Trophoblast cell (in vitro differentiated cells and primary cell): ENCODE results near the gene DAD1.

ENCODE experiments used
- DNase-seq, 2 donors: peaks; one replicate each; pipeline ENCODE4 v3.0.0-alpha.2; 2016
- H2AFZ ChIP-seq: 2 replicates; pipeline ENCODE4 v1.6.1; 2013; ENCODE audit warnings: low read length, moderate library complexity, mild to moderate bottlenecking; ENCODE audit not compliant: insufficient read depth, poor library complexity
- H2AK5ac ChIP-seq: 2 replicates; pipeline ENCODE4 v1.6.1; 2013; ENCODE audit warnings: mild to moderate bottlenecking, low read length
- H2BK120ac ChIP-seq: 2 replicates; pipeline ENCODE4 v1.6.1; 2013; ENCODE audit warnings: low read length, mild to moderate bottlenecking, moderate library complexity; ENCODE audit not compliant: insufficient read depth, poor library complexity
- H2BK12ac ChIP-seq: 2 replicates; pipeline ENCODE4 v1.6.1; 2013; ENCODE audit warnings: mild to moderate bottlenecking, low read length, moderate library complexity
- H2BK5ac ChIP-seq: 2 replicates; pipeline ENCODE4 v1.6.1; 2013; ENCODE audit warnings: low read length, low read depth, moderate library complexity, mild to moderate bottlenecking; ENCODE audit not compliant: poor library complexity
- H3K14ac ChIP-seq: 2 replicates; pipeline ENCODE4 v1.6.1; 2013; ENCODE audit warnings: mild to moderate bottlenecking, low read length
- H3K18ac ChIP-seq: 2 replicates; pipeline ENCODE4 v1.6.1; 2013; ENCODE audit warnings: mild to moderate bottlenecking, low read length
- H3K23ac ChIP-seq: 2 replicates; pipeline ENCODE4 v1.6.1; 2013; ENCODE audit warnings: low read length
- H3K27ac ChIP-seq: 2 replicates; pipeline ENCODE4 v1.5.1; 2013; ENCODE audit warnings: low read depth, mild to moderate bottlenecking, inconsistent platforms, low read length, moderate library complexity
- H3K27me3 ChIP-seq: 2 replicates; pipeline ENCODE4 v1.6.1; 2013; ENCODE audit warnings: inconsistent platforms, mild to moderate bottlenecking, low read length, moderate library complexity; ENCODE audit not compliant: insufficient read depth
- H3K36me3 ChIP-seq, 2 experiments: 1 replicate in 1 of 2; 2 replicates in 1 of 2; pipeline ENCODE4 v1.6.1; 2013; ENCODE audit warnings: low read length in 2 of 2, mild to moderate bottlenecking in 2 of 2, moderate library complexity in 1 of 2; ENCODE audit not compliant: insufficient read depth in 2 of 2, control insufficient read depth in 1 of 2
- H3K4ac ChIP-seq: 2 replicates; pipeline ENCODE4 v1.6.1; 2013; ENCODE audit warnings: low read depth, mild to moderate bottlenecking, low read length, moderate library complexity
- H3K4me1 ChIP-seq, 2 experiments: 1 replicate in 1 of 2; 2 replicates in 1 of 2; pipeline ENCODE4 v1.6.1; 2013; ENCODE audit warnings: low read length in 2 of 2, mild to moderate bottlenecking in 2 of 2, moderate library complexity in 1 of 2; ENCODE audit not compliant: insufficient read depth in 2 of 2, control insufficient read depth in 1 of 2
- H3K4me2 ChIP-seq: 2 replicates; pipeline ENCODE4 v1.6.1; 2013; ENCODE audit warnings: inconsistent platforms, mild to moderate bottlenecking, low read length, moderate library complexity
- H3K4me3 ChIP-seq: 2 replicates; pipeline ENCODE4 v1.5.1; 2013; ENCODE audit warnings: mild to moderate bottlenecking, low read depth, low read length, inconsistent platforms
- H3K79me1 ChIP-seq: one replicate; pipeline ENCODE4 v1.6.1; 2013; ENCODE audit warnings: low read length
- H3K79me2 ChIP-seq: 2 replicates; pipeline ENCODE4 v1.6.1; 2013; ENCODE audit warnings: low read length, mild to moderate bottlenecking; ENCODE audit not compliant: control insufficient read depth, insufficient read depth, poor library complexity
- H3K9ac ChIP-seq: 2 replicates; pipeline ENCODE4 v1.6.1; 2013; ENCODE audit warnings: mild to moderate bottlenecking, low read length
- H3K9me3 ChIP-seq: 2 replicates; pipeline ENCODE4 v1.6.1; 2013; ENCODE audit warnings: low read depth, mild to moderate bottlenecking, control low read depth, inconsistent platforms, low read length; ENCODE audit not compliant: insufficient read depth
- H4K12ac ChIP-seq: 2 replicates; pipeline ENCODE4 v1.6.1; 2013; ENCODE audit warnings: low read depth, mild to moderate bottlenecking, low read length, moderate library complexity
- H4K8ac ChIP-seq: 2 replicates; pipeline ENCODE4 v1.6.1; 2013; ENCODE audit warnings: low read depth, mild to moderate bottlenecking, low read length, moderate library complexity
- H4K91ac ChIP-seq: one replicate; pipeline ENCODE4 v1.6.1; 2013; ENCODE audit warnings: low read depth, mild to moderate bottlenecking, low read length, moderate library complexity
- WGBS: extraction: QIAGEN DNeasy Blood & Tissue Kit; methylation state at CpG from one replicate; pipeline ENCODE4 v1.1.7; 2013; ENCODE audit warnings: missing lambda C conversion rate; ENCODE audit not compliant: insufficient read length, insufficient coverage; ENCODE audit errors: extremely low coverage; 5-methylcytosine and 5-hydroxymethylcytosine counted together

Gene DAD1

GRCh38 chr14:22549981-22550673, 38.9 kb downstream of the DAD1 start:
- H3K79me2 ChIP-seq: no peaks in the 10 kb centered on the region
- WGBS: no CpG with 5 or more reads among the region's 11 CpGs
- H3K27me3 ChIP-seq: no peaks in the 10 kb centered on the region
- H3K4me1 ChIP-seq: peaks cover 15 to 17% of the 10 kb centered on the region in 2 experiments
- no peak overlapping the region for H4K8ac ChIP-seq
- H3K36me3 ChIP-seq: no peaks in the 10 kb centered on the region
- no peak overlapping the region for H3K27ac ChIP-seq
- no peak overlapping the region for H3K4me2 ChIP-seq
- H2BK120ac ChIP-seq: no peak overlapping the region
- H3K9me3 ChIP-seq: no peaks in the 10 kb centered on the region
- H2AK5ac ChIP-seq: no peak overlapping the region
- H3K23ac ChIP-seq: no peak overlapping the region
- no peak overlapping the region for H2AFZ ChIP-seq
- H3K4ac ChIP-seq: no peak overlapping the region
- no peak overlapping the region for H3K14ac ChIP-seq
- H4K12ac ChIP-seq: no peak overlapping the region
- no peak overlapping the region for H2BK12ac ChIP-seq
- no peak overlapping the region for H3K9ac ChIP-seq
- DNase-seq: no peak
- H4K91ac ChIP-seq: no peak overlapping the region
- H3K4me3 ChIP-seq: no peak overlapping the region
- no peak overlapping the region for H2BK5ac ChIP-seq
- H3K18ac ChIP-seq: no peak overlapping the region
- H3K79me1 ChIP-seq: no peaks in the 10 kb centered on the region

GRCh38 chr14:22549324-22549962, 39.6 kb downstream of the DAD1 start:
- no peak overlapping the region for H3K18ac ChIP-seq
- no peak overlapping the region for H3K4me3 ChIP-seq
- peak overlapping the region; percentile 15 for H4K91ac ChIP-seq
- DNase-seq: no peak
- no peak overlapping the region for H3K4ac ChIP-seq
- no peak overlapping the region for H4K12ac ChIP-seq
- no CpG with 5 or more reads among the region's 6 CpGs for WGBS
- H3K14ac ChIP-seq: no peak overlapping the region
- no peaks in the 10 kb centered on the region for H3K36me3 ChIP-seq
- H2AK5ac ChIP-seq: no peak overlapping the region
- H3K27ac ChIP-seq: no peak overlapping the region
- H3K79me1 ChIP-seq: no peaks in the 10 kb centered on the region
- H3K27me3 ChIP-seq: no peaks in the 10 kb centered on the region
- H2AFZ ChIP-seq: no peak overlapping the region
- H2BK120ac ChIP-seq: no peak overlapping the region
- H3K9ac ChIP-seq: no peak overlapping the region
- H3K23ac ChIP-seq: no peak overlapping the region
- no peaks in the 10 kb centered on the region for H3K79me2 ChIP-seq
- no peak overlapping the region for H4K8ac ChIP-seq
- H3K9me3 ChIP-seq: no peaks in the 10 kb centered on the region
- H3K4me2 ChIP-seq: no peak overlapping the region
- peaks cover 15 to 17% of the 10 kb centered on the region in 2 experiments for H3K4me1 ChIP-seq
- no peak overlapping the region for H2BK5ac ChIP-seq
- peak overlapping the region; percentile 45 for H2BK12ac ChIP-seq

- DNase-seq: no peak
- H3K18ac ChIP-seq: no peak overlapping the region
- no peak overlapping the region for H3K9ac ChIP-seq
- no peak overlapping the region for H4K12ac ChIP-seq
- H3K27ac ChIP-seq: no peak overlapping the region
- H2BK5ac ChIP-seq: no peak overlapping the region
- peak overlapping the region; percentile 53 for H2AK5ac ChIP-seq
- no peaks in the 10 kb centered on the region for H3K9me3 ChIP-seq
- no peaks in the 10 kb centered on the region for H3K79me1 ChIP-seq
- no peak overlapping the region for H2BK12ac ChIP-seq
- no peak overlapping the region for H3K14ac ChIP-seq
- no peaks in the 10 kb centered on the region for H3K79me2 ChIP-seq
- no peaks in the 10 kb centered on the region for H3K27me3 ChIP-seq
- no peak overlapping the region for H2AFZ ChIP-seq
- no peak overlapping the region for H3K4me3 ChIP-seq
- H4K91ac ChIP-seq: no peak overlapping the region
- H3K36me3 ChIP-seq: no peaks in the 10 kb centered on the region
- H3K23ac ChIP-seq: no peak overlapping the region
- H4K8ac ChIP-seq: no peak overlapping the region
- no peak overlapping the region for H3K4me2 ChIP-seq
- no peak overlapping the region for H2BK120ac ChIP-seq
- peaks cover 15 to 17% of the 10 kb centered on the region in 2 experiments for H3K4me1 ChIP-seq
- no CpG with 5 or more reads among the region's 8 CpGs for WGBS
- no peak overlapping the region for H3K4ac ChIP-seq
These were observed 40.9 kb downstream of the DAD1 start for GRCh38 chr14:22547948-22548750.

GRCh38 chr14:22547313-22547947, 41.6 kb downstream of the DAD1 start:
- Histone ChIP-seq H3K79me1 (no peaks in the 10 kb centered on the region), H4K12ac (no peak overlapping the region), H3K18ac (no peak overlapping the region), H3K9ac (no peak overlapping the region), H2BK120ac (no peak overlapping the region), H3K4ac (no peak overlapping the region), H3K4me3 (no peak overlapping the region), H3K79me2 (no peaks in the 10 kb centered on the region), H3K4me1 (peaks cover 15 to 17% of the 10 kb centered on the region in 2 experiments), H4K91ac (no peak overlapping the region), H3K27me3 (no peaks in the 10 kb centered on the region), H3K9me3 (no peaks in the 10 kb centered on the region), H2BK12ac (no peak overlapping the region), H2BK5ac (no peak overlapping the region), H4K8ac (no peak overlapping the region), H3K14ac (no peak overlapping the region), H2AK5ac (peak overlapping the region; percentile 53), H2AFZ (no peak overlapping the region), H3K23ac (no peak overlapping the region), H3K36me3 (no peaks in the 10 kb centered on the region), H3K27ac (no peak overlapping the region), H3K4me2 (no peak overlapping the region)
- WGBS: no CpG with 5 or more reads among the region's 9 CpGs
- no peak for DNase-seq
